ENCODE measurements around the gene ITGB2. TPM values are rescaled to one million over a fixed set of nuclear protein-coding genes. Genes with fewer than 3 reads are reported as not detected.

Gene ITGB2
- total RNA-seq, 4 donors from 2014 or later, result 11.2 to 18.8 (median 15.3) TPM

DNA sequence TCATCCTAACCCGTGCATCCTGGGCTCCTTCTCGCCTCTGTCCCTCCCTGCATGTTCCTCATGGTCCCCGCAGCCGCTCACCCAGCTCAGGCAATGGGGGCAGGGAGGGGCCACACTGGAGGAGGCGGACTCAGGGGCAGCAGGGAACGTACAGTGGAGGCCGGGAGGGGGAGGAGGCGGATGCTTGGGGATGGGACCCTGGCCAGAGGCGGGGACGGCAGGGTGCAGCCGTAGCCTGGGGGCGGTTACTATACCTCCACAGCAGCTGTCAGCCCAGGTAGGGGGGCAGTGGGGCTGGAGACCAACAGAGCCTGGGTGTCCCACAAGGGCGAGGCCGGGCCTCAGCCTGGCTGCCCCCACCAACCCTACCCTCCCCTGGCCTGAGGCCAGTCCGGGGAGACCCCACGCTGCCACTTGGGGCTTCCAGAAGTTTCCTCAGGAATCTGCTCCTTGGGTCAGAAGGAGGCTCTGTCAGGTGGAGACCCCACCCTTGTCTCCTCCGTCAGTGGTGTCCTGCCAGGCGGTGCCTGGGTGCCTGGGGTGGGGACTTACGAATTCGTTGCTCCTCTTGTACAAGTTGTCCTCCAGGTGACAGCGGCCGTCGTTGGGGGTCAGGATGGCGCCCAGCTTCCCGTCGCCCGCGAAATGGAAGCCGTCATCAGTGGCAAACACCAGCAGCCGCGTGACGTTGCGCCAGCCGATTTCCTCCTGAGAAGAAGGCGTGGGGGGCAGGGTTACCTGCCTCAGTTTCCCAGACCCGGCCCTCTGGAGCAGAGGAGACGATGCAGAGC, 20.7 kb downstream of the ITGB2 start:
- no peaks in the 10 kb centered on the region for H3K36me3 ChIP-seq
- H3K4me1 ChIP-seq, result peaks cover 13% of the 10 kb centered on the region
- no peak for DNase-seq (ENCODE audit: low spot score in 2 of 2)
- H3K27me3 ChIP-seq, result peaks cover 8% of the 10 kb centered on the region
- no peak overlapping the region for H3K4me3 ChIP-seq
- WGBS, result 89% methylated on average over 24 of the region's 37 CpGs
- TF ChIP-seq EP300 (IDR thresholded peaks at IDR 0.05) (no peak), POLR2AphosphoS5 (IDR thresholded peaks at IDR 0.05) (no peak), POLR2A (IDR thresholded peaks at IDR 0.05) (no peak), CTCF (IDR thresholded peaks at IDR 0.05) (no peak)
- H3K9me3 ChIP-seq, result no peaks in the 10 kb centered on the region
- no peak overlapping the region for H3K27ac ChIP-seq

DNA sequence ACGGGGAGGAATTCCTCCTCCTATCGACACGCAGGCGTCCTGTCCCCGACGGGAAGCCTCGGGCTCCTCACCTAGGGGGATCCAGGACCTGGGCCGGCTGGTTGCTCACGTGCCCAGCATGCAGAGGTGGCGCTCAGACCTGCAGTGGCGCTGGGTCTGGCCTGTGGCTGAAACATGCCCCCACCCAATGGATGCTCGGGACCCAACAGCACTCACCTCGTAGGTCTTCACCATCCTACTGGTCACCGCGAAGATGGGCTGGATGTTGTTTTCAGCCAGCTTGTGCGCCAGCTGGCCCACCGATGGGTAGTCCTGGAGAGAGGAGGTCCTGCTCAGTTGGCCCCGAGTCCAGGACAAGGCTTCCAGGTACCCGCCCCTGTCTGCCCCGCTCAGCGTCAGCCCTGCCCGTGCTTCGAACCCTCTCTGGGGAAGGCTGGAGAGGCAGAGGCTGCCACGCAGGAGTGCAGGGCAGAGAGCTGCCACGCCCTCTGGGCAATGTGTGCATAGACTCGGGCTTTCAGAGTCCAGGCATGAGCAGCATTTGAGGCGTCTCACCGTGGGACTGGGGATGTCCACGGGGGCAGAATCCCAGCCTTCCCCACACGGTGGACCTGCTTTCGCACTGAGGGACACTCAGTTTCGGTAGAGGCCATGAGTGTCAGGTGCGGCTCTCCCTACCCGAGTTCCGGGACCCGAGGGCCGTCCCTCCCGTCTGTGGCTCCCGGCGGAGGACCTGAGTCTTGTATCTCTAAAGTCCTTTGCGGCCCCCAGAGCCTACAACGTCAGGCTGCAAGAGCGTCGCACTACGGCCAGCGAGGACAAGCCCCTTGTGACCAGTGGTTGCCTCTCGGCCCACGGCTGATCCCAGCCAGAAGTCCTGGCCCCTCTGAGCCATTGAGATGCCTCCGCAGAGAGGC, 21.6 kb downstream of the ITGB2 start:
- Histone ChIP-seq H3K27ac (no peak overlapping the region), H3K36me3 (no peaks in the 10 kb centered on the region), H3K9me3 (no peaks in the 10 kb centered on the region), H3K27me3 (peaks cover 8% of the 10 kb centered on the region), H3K4me1 (peaks cover 13% of the 10 kb centered on the region), H3K4me3 (no peak overlapping the region)
- DNase-seq (ENCODE audit: low spot score in 2 of 2), result no peak
- WGBS, result 72% methylated on average over 19 of the region's 49 CpGs
- TF ChIP-seq EP300 (IDR thresholded peaks at IDR 0.05) (no peak), POLR2A (IDR thresholded peaks at IDR 0.05) (no peak), POLR2AphosphoS5 (IDR thresholded peaks at IDR 0.05) (no peak), CTCF (IDR thresholded peaks at IDR 0.05) (no peak)

DNA sequence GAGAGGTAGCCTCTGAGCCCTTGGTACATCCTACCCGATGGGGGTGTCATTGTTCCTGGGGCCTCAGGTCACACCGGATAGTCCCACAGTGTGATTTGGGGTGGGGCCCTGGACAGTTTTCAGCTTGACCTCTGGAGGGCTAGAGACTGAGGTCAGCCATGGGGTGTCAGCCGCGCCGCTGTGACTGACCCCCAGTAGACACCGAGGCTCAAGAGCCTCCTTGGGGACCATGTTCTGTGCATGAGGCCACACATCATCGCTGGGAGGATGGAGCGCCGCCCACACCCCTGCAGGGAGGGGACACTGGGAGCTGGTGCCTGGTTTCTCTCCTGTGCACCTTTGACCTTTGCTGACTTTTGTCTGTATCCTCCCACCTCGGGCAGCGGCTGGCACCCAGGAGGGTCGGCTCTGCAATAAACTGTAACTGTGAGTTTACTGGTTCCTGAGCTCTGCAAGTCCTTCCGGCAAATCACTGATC, 22.6 kb downstream of the ITGB2 start:
- 59% methylated on average over 3 of the region's 13 CpGs for WGBS
- Histone ChIP-seq H3K4me3 (no peak overlapping the region), H3K4me1 (peaks cover 13% of the 10 kb centered on the region), H3K36me3 (no peaks in the 10 kb centered on the region), H3K27me3 (peaks cover 11% of the 10 kb centered on the region), H3K9me3 (no peaks in the 10 kb centered on the region), H3K27ac (no peak overlapping the region)
- TF ChIP-seq CTCF (IDR thresholded peaks at IDR 0.05) (no peak), POLR2AphosphoS5 (IDR thresholded peaks at IDR 0.05) (no peak), EP300 (IDR thresholded peaks at IDR 0.05) (no peak), POLR2A (IDR thresholded peaks at IDR 0.05) (no peak)
- DNase-seq (ENCODE audit: low spot score in 2 of 2), result no peak

DNA sequence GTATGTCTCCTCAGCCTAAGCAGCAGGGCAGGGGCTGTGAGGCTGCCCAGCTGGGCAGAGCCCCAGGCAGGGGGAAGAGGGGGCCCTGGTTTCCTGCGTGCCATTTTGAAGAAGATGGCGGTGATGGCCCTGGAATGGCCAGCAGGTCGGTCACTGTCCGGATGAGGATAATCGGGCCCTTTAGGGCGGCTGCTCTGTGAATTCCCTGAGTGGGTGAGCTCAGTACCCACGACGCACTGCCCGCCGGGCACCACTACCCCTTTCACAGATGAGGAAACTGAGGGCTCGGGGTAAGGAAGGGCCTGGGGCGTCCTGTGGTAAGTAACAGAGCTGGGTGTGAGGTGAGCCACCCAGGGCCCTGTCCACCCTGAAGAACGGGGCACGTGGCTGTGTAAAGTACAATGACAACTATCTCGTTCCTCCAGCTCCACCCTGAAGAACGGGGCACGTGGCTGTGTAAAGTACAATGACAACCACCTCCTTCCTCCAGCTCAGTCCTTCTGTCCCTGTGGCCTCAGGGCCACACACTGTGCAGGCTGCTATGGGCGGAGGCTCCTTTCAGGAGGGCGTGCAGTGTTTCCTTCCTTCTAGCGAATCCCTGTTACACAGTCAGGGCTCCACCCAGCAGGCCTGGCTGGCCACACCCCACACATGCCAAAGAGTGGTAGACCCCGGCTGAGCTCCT, 23.2 kb downstream of the ITGB2 start:
- 84% methylated on average over 15 of the region's 21 CpGs for WGBS
- Histone ChIP-seq H3K27me3 (peaks cover 11% of the 10 kb centered on the region), H3K27ac (no peak overlapping the region), H3K36me3 (no peaks in the 10 kb centered on the region), H3K9me3 (no peaks in the 10 kb centered on the region), H3K4me3 (no peak overlapping the region), H3K4me1 (peaks cover 13% of the 10 kb centered on the region)
- no peak for DNase-seq (ENCODE audit: low spot score in 2 of 2)
- TF ChIP-seq CTCF (IDR thresholded peaks at IDR 0.05) (no peak), POLR2AphosphoS5 (IDR thresholded peaks at IDR 0.05) (no peak), EP300 (IDR thresholded peaks at IDR 0.05) (no peak), POLR2A (IDR thresholded peaks at IDR 0.05) (no peak)

All from suprapubic skin (tissue), 4 donors.